Measurements from ENCODE around the gene CRB2. TPM values are rescaled to one million over a fixed set of nuclear protein-coding genes. Genes with fewer than 3 reads are reported as not detected.

Gene CRB2
- total RNA-seq, 1 donor from 2014 or later: not detected

GRCh38 chr9:123419721-123420591, 64.0 kb downstream of the CRB2 start:
- intact Hi-C loops (cut with DNase I): no loop called here
- TF ChIP-seq POLR2AphosphoS5 (IDR thresholded peaks at IDR 0.05; ENCODE audit: insufficient read depth in 1 of 2, low read depth in 1 of 2): no peak
- no peak for TF ChIP-seq POLR2A (IDR thresholded peaks at IDR 0.05)
- TF ChIP-seq CTCF (IDR thresholded peaks at IDR 0.05): no peak
- H3K4me3 ChIP-seq: no peak overlapping the region
- peaks cover 0 to 7% of the 10 kb centered on the region in 2 donors for H3K36me3 ChIP-seq
- H3K9me3 ChIP-seq: no peaks in the 10 kb centered on the region
- H3K27ac ChIP-seq: no peak overlapping the region
- no peak for DNase-seq (ENCODE audit: extremely low spot score in 2 of 2)
- H3K4me1 ChIP-seq: peaks cover 6% of the 10 kb centered on the region
- H3K27me3 ChIP-seq: no peaks in the 10 kb centered on the region

GRCh38 chr9:123420592-123421111, 64.7 kb downstream of the CRB2 start:
- Histone ChIP-seq H3K4me1 (no peaks in the 10 kb centered on the region), H3K9me3 (no peaks in the 10 kb centered on the region), H3K4me3 (no peak overlapping the region), H3K27ac (no peak overlapping the region), H3K36me3 (peaks cover 0 to 7% of the 10 kb centered on the region in 2 donors), H3K27me3 (no peaks in the 10 kb centered on the region)
- intact Hi-C loops (cut with DNase I): no loop called here
- TF ChIP-seq POLR2AphosphoS5 (IDR thresholded peaks at IDR 0.05; ENCODE audit: insufficient read depth in 1 of 2, low read depth in 1 of 2) (no peak), CTCF (IDR thresholded peaks at IDR 0.05) (no peak), POLR2A (IDR thresholded peaks at IDR 0.05) (no peak)
- no peak for DNase-seq (ENCODE audit: extremely low spot score in 2 of 2)

- peaks cover 0 to 7% of the 10 kb centered on the region in 2 donors for H3K36me3 ChIP-seq
- intact Hi-C loops (cut with DNase I): no loop called here
- no peak overlapping the region for H3K4me3 ChIP-seq
- no peak for DNase-seq (ENCODE audit: extremely low spot score in 2 of 2)
- TF ChIP-seq POLR2AphosphoS5 (IDR thresholded peaks at IDR 0.05; ENCODE audit: insufficient read depth in 1 of 2, low read depth in 1 of 2): no peak
- no peak for TF ChIP-seq POLR2A (IDR thresholded peaks at IDR 0.05)
- no peak for TF ChIP-seq CTCF (IDR thresholded peaks at IDR 0.05)
- no peaks in the 10 kb centered on the region for H3K27me3 ChIP-seq
- H3K27ac ChIP-seq: no peak overlapping the region
- no peaks in the 10 kb centered on the region for H3K4me1 ChIP-seq
- H3K9me3 ChIP-seq: no peaks in the 10 kb centered on the region
These were observed 65.2 kb downstream of the CRB2 start for GRCh38 chr9:123421186-123421585.

GRCh38 chr9:123421801-123422455, 65.9 kb downstream of the CRB2 start:
- no peak for DNase-seq (ENCODE audit: extremely low spot score in 2 of 2)
- TF ChIP-seq CTCF (IDR thresholded peaks at IDR 0.05) (no peak), POLR2A (IDR thresholded peaks at IDR 0.05) (no peak), POLR2AphosphoS5 (IDR thresholded peaks at IDR 0.05; ENCODE audit: insufficient read depth in 1 of 2, low read depth in 1 of 2) (no peak)
- Histone ChIP-seq H3K27ac (no peak overlapping the region), H3K4me3 (no peak overlapping the region), H3K27me3 (no peaks in the 10 kb centered on the region), H3K9me3 (no peaks in the 10 kb centered on the region), H3K4me1 (no peaks in the 10 kb centered on the region), H3K36me3 (peaks cover 0 to 7% of the 10 kb centered on the region in 2 donors)
- intact Hi-C loops (cut with DNase I): no loop called here
